CD14-positive monocyte (primary cell): ENCODE measurements around the gene PPEF1. TPM values are rescaled to one million over a fixed set of nuclear protein-coding genes. Genes with fewer than 3 reads are reported as not detected.

Experiments used
- DNase-seq, 3 donors: peaks; one replicate each; pipeline ENCODE4 v3.0.0-alpha.2; 2011 to 2022
- H2AFZ ChIP-seq: 2 replicates; pipeline ENCODE4 v1.6.0; 2012; ENCODE audit warnings: mild to moderate bottlenecking, low read depth, low read length, inconsistent platforms; ENCODE audit not compliant: insufficient read depth, poor library complexity, severe bottlenecking
- H3K27ac ChIP-seq, 2 donors: 1 replicate in 1 of 2; 2 replicates in 1 of 2; pipeline ENCODE4 v1.5.1; 2012 to 2013; ENCODE audit warnings: low read length in 2 of 2, control low read depth in 1 of 2, inconsistent platforms in 1 of 2, low read depth in 1 of 2, mild to moderate bottlenecking in 1 of 2
- H3K27me3 ChIP-seq, 2 donors: one replicate each; pipeline versions ENCODE4 v1.6.0 to v1.6.1; 2011 to 2013; ENCODE audit warnings: low read length in 2 of 2; ENCODE audit not compliant: control insufficient read depth in 2 of 2, insufficient read depth in 2 of 2
- H3K36me3 ChIP-seq, 2 donors: replicated peaks in 1 of 2; 1 replicate in 1 of 2; 2 replicates in 1 of 2; pipeline versions ENCODE4 v1.5.1 to v1.6.1; 2012 to 2013; ENCODE audit warnings: low read length in 2 of 2, control low read depth in 1 of 2, inconsistent platforms in 1 of 2, mild to moderate bottlenecking in 1 of 2; ENCODE audit not compliant: insufficient read depth in 2 of 2, control insufficient read depth in 1 of 2
- H3K4me1 ChIP-seq, 2 donors: 1 replicate in 1 of 2; 2 replicates in 1 of 2; pipeline versions ENCODE4 v1.5.1 to v1.6.1; 2012 to 2013; ENCODE audit warnings: low read length in 2 of 2, control low read depth in 1 of 2, inconsistent platforms in 1 of 2, mild to moderate bottlenecking in 1 of 2, moderate library complexity in 1 of 2; ENCODE audit not compliant: insufficient read depth in 2 of 2, control insufficient read depth in 1 of 2
- H3K4me2 ChIP-seq: replicated peaks from 2 replicates; pipeline ENCODE3; 2012; ENCODE audit warnings: low read length, moderate library complexity, mild to moderate bottlenecking; ENCODE audit not compliant: poor library complexity, severe bottlenecking; ENCODE audit errors: extremely low read depth
- H3K4me3 ChIP-seq, 3 experiments: fragments of 200-600 bp in 1 of 3; sonication (generic) in 1 of 3; replicated peaks in 1 of 3; 1 replicate in 2 of 3; 2 replicates in 1 of 3; pipeline ENCODE4 v1.5.1; 2011 to 2013; ENCODE audit warnings: low read length in 3 of 3, mild to moderate bottlenecking in 3 of 3, control low read depth in 2 of 3, low read depth in 2 of 3, inconsistent platforms in 1 of 3, moderate library complexity in 1 of 3
- H3K79me2 ChIP-seq: 2 replicates; pipeline ENCODE4 v1.6.0; 2012; ENCODE audit warnings: mild to moderate bottlenecking, control low read depth, inconsistent platforms, low read length, moderate library complexity; ENCODE audit not compliant: insufficient read depth
- H3K9ac ChIP-seq: 2 replicates; pipeline ENCODE4 v1.6.0; 2017; ENCODE audit warnings: low read length, mild to moderate bottlenecking; ENCODE audit not compliant: insufficient read depth, poor library complexity, severe bottlenecking
- H3K9me3 ChIP-seq, 2 donors: replicated peaks in 1 of 2; 1 replicate in 1 of 2; 2 replicates in 1 of 2; pipeline versions ENCODE4 v1.5.1 to v1.6.1; 2012 to 2013; ENCODE audit warnings: low read length in 2 of 2, control low read depth in 1 of 2; ENCODE audit not compliant: control insufficient read depth in 1 of 2, insufficient read depth in 1 of 2
- H4K20me1 ChIP-seq: 2 replicates; pipeline ENCODE4 v1.6.0; 2012; ENCODE audit warnings: mild to moderate bottlenecking, low read length, control low read depth, moderate library complexity; ENCODE audit not compliant: insufficient read depth
- H3K27ac Mint-ChIP-seq, 7 donors: one replicate each; pipeline ENCODE4 v1.8.0; 2020; ENCODE audit warnings: mild to moderate bottlenecking in 7 of 7, mixed read lengths in 7 of 7, moderate library complexity in 6 of 7, inconsistent platforms in 2 of 7
- H3K27me3 Mint-ChIP-seq, 3 donors: one replicate each; pipeline ENCODE4 v1.8.0; 2021 to 2022; ENCODE audit warnings: low read depth in 3 of 3, mild to moderate bottlenecking in 3 of 3, mixed read lengths in 3 of 3, moderate library complexity in 3 of 3, inconsistent platforms in 1 of 3
- H3K36me3 Mint-ChIP-seq, 2 donors: one replicate each; pipeline ENCODE4 v1.8.0; 2020; ENCODE audit warnings: mixed read lengths in 2 of 2, inconsistent platforms in 1 of 2, mild to moderate bottlenecking in 1 of 2
- H3K4me1 Mint-ChIP-seq: one replicate; pipeline ENCODE4 v1.8.0; 2020; ENCODE audit warnings: mild to moderate bottlenecking, mixed read lengths
- H3K4me3 Mint-ChIP-seq, 2 donors: one replicate each; pipeline ENCODE4 v1.8.0; 2020; ENCODE audit warnings: mild to moderate bottlenecking in 2 of 2, mixed read lengths in 2 of 2, moderate library complexity in 1 of 2
- H3K9me3 Mint-ChIP-seq, 7 donors: one replicate each; pipeline ENCODE4 v1.8.0; 2020 to 2022; ENCODE audit warnings: mixed read lengths in 7 of 7, mild to moderate bottlenecking in 6 of 7, moderate library complexity in 6 of 7, inconsistent platforms in 2 of 7
- WGBS: methylation state at CpG from one replicate; pipeline ENCODE4 v1.1.5; 2013; ENCODE audit warnings: missing lambda C conversion rate; ENCODE audit not compliant: insufficient coverage; 5-methylcytosine and 5-hydroxymethylcytosine counted together
- intact Hi-C, 2 donors: fragments of 100-400 bp; cut with micrococcal nuclease; formaldehyde crosslinking; loops; one replicate each; pipeline versions ENCODE4 v1.15.0 to v1.15.1; 2023
- polyA plus RNA-seq, 3 donors: library from polyadenylated mRNA; depleted of rRNA in 1 of 3; unstranded in 2 of 3; stranded (reverse) in 1 of 3; fragments of 300-500 nt in 2 of 3; fragments of >200 nt in 1 of 3; fragmentation: Illumina TruSeq in 2 of 3; gene quantifications; 1 replicate in 2 of 3; 2 replicates in 1 of 3; pipeline ENCODE4 v1.2.3, GENCODE V29; 2012 to 2021
- TF ChIP-seq, protein P1 (sequence below): fragments of 200-600 bp; IDR thresholded peaks from one replicate; pipeline ENCODE4 v1.8.0; 2022; ENCODE audit warnings: antibody characterized with exemption, mild to moderate bottlenecking

Gene PPEF1
- polyA plus RNA-seq, 3 donors: 0.26 to 0.32 TPM; not detected in 1

DNA sequence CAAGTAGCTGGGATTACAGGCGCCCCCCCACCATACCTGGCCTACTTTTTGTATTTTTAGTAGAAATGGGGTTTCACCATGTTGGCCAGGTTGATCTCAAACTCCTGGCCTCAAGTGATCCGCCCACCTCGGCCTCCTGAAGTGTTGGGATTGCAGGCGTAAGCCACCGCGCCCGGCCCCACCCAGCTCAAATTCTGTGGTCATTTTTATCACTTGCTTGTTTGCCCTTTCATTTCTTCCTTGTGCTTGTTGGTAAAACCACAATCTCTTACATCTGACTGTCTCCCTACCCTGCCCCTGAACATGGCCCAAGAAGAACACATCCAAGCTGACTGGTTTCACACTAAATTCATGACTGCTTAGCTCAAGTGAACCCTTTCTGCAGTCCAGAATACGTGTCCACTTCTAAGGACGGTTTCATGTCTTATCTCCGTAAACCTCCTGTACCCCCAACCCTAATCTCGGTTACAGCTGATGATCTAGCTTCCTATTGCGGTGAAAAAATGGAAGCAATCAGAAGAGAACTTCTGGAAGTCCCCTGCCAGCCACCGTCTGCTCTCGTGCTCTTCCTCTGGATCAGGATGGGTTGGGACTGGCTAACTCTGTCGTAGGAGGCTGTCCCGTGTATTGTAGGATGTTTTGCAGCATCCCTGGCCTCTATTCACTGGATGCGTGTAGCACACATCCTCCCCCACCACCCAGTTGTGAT, 30.1 kb upstream of the PPEF1 start:
- Histone ChIP-seq H3K9me3 (no peaks in the 10 kb centered on the region), H4K20me1 (no peaks in the 10 kb centered on the region), H2AFZ (peak overlapping the region; percentile 37), H3K27ac (no peak overlapping the region), H3K79me2 (no peaks in the 10 kb centered on the region), H3K9ac (no peak overlapping the region), H3K27me3 (no peaks in the 10 kb centered on the region), H3K4me3 (peak overlapping the region in 1 of 3 experiments; percentile 17), H3K36me3 (no peaks in the 10 kb centered on the region), H3K4me2 (peak overlapping the region; percentile 53), H3K4me1 (peaks cover 26 to 30% of the 10 kb centered on the region in 2 donors)
- peak in 1 of 3 donors; percentile 34 for DNase-seq
- Mint-ChIP-seq H3K4me1 (peaks cover 36% of the 10 kb centered on the region), H3K9me3 (peaks cover 0 to 9% (median 0%) of the 10 kb centered on the region in 7 donors), H3K27me3 (peaks cover 0 to 21% (median 4%) of the 10 kb centered on the region in 3 donors), H3K36me3 (peaks cover 0 to 1% of the 10 kb centered on the region in 2 donors), H3K27ac (peak overlapping the region in 3 of 7 donors; percentile 7 to 57 (median 39)), H3K4me3 (peak overlapping the region; percentile 27 to 55)
- 18% methylated on average over 5 of the region's 17 CpGs for WGBS
- TF ChIP-seq, protein P1, sequence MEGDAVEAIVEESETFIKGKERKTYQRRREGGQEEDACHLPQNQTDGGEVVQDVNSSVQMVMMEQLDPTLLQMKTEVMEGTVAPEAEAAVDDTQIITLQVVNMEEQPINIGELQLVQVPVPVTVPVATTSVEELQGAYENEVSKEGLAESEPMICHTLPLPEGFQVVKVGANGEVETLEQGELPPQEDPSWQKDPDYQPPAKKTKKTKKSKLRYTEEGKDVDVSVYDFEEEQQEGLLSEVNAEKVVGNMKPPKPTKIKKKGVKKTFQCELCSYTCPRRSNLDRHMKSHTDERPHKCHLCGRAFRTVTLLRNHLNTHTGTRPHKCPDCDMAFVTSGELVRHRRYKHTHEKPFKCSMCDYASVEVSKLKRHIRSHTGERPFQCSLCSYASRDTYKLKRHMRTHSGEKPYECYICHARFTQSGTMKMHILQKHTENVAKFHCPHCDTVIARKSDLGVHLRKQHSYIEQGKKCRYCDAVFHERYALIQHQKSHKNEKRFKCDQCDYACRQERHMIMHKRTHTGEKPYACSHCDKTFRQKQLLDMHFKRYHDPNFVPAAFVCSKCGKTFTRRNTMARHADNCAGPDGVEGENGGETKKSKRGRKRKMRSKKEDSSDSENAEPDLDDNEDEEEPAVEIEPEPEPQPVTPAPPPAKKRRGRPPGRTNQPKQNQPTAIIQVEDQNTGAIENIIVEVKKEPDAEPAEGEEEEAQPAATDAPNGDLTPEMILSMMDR: no peak
- intact Hi-C loops: no loop called here

DNA sequence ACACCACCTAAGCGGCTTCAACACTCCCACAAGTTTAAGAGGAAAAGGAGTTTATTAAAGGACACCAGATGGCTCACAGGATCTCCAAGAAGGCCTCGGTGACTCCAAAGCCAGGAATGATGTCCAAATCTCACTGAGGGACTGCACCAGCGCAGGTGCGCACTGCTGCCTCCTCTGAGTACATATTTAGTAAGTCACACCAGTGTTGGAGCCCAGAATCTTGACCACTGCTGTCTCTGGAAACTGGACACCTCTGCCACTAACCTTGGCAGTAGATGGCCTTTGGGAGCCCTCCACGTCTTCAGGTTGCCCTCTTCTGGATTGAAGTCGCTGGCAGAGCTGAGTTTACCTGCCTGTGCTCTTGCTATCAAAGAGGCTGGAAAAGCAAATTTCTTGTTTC, 25.4 kb upstream of the PPEF1 start:
- Histone ChIP-seq H3K9me3 (no peaks in the 10 kb centered on the region), H3K79me2 (no peaks in the 10 kb centered on the region), H3K27me3 (no peaks in the 10 kb centered on the region), H3K4me1 (peaks cover 24 to 29% of the 10 kb centered on the region in 2 donors), H4K20me1 (no peaks in the 10 kb centered on the region), H3K36me3 (no peaks in the 10 kb centered on the region), H3K4me2 (no peak overlapping the region), H3K4me3 (no peak overlapping the region), H3K9ac (no peak overlapping the region), H3K27ac (no peak overlapping the region), H2AFZ (no peak overlapping the region)
- H3K4me3 Mint-ChIP-seq: no peak overlapping the region
- H3K4me1 Mint-ChIP-seq: peaks cover 29% of the 10 kb centered on the region
- DNase-seq: no peak
- H3K27me3 Mint-ChIP-seq: peaks cover 0 to 12% (median 4%) of the 10 kb centered on the region in 3 donors
- intact Hi-C loops: no loop called here
- H3K9me3 Mint-ChIP-seq: peaks cover 0 to 4% (median 0%) of the 10 kb centered on the region in 7 donors
- TF ChIP-seq, protein P1: no peak
- H3K27ac Mint-ChIP-seq: no peak overlapping the region
- H3K36me3 Mint-ChIP-seq: peaks cover 0 to 1% of the 10 kb centered on the region in 2 donors
- 100% methylated on average over 3 of the region's 6 CpGs for WGBS
